SK-N-SH (cell line): ENCODE results near the gene SNCAIP.

Experiments
- POLR2AphosphoS5 ChIP-seq: IDR thresholded peaks from 2 replicates; pipeline ENCODE4 v1.6.1; 2012; ENCODE audit warnings: low read depth, low read length
- RCOR1 ChIP-seq: fragments of 150-350 bp; IDR thresholded peaks from 2 replicates; pipeline ENCODE4 v1.6.1; 2017; ENCODE audit warnings: antibody characterized with exemption, low read length
- SIN3A ChIP-seq: IDR thresholded peaks from 2 replicates; pipeline ENCODE4 v1.6.1; 2012; ENCODE audit warnings: low read depth, mild to moderate bottlenecking, low read length, moderate library complexity, borderline replicate concordance
- TCF12 ChIP-seq: IDR thresholded peaks from 2 replicates; pipeline ENCODE4 v1.4.0; 2012
- TF ChIP-seq, protein P1 (sequence below): IDR thresholded peaks from 2 replicates; pipeline ENCODE4 v1.6.1; 2012; ENCODE audit warnings: mild to moderate bottlenecking, low read depth, low read length, moderate library complexity
- TF ChIP-seq, protein P2 (sequence below): fragments of 200-600 bp; sonication (generic); IDR thresholded peaks from 2 replicates; pipeline ENCODE4 v1.6.1; 2017; ENCODE audit warnings: antibody characterized with exemption, mild to moderate bottlenecking, moderate library complexity

DNA sequence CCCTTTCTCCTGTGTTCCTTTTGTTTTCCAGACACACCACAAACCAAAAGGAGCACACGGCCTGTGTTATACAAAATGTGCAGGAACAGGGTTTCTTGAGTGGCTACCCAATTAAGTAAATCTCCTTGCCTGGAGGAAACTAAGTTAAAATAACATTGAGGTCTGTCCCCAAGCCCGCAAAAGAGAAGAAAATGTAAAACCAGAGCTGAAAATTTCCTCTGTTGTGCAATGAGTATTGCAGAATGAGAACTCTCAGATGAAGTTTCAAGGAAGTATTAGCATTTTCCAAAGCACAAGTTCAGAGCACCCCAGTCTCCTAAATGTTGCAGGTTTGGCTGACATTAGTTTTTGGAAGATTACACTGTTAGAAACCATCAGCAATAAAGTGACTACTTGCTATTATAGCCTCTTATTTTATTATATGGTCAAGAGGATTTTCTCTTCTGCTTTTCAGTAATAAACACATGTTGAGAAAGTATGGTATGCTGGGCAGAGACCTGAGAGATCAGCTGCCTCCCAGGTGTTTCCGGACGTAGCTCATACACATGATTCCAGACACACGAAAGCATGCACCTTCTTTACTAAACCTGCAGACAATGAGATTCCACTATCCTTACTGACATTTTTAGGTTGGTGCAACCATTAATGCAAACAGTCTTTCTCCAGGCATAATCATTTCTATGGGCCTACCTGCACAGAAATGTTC lies 161.3 kb downstream of the SNCAIP start:
- TF ChIP-seq SIN3A (no peak), TCF12 (no peak), POLR2AphosphoS5 (no peak), RCOR1 (no peak)
- TF ChIP-seq, protein P1, sequence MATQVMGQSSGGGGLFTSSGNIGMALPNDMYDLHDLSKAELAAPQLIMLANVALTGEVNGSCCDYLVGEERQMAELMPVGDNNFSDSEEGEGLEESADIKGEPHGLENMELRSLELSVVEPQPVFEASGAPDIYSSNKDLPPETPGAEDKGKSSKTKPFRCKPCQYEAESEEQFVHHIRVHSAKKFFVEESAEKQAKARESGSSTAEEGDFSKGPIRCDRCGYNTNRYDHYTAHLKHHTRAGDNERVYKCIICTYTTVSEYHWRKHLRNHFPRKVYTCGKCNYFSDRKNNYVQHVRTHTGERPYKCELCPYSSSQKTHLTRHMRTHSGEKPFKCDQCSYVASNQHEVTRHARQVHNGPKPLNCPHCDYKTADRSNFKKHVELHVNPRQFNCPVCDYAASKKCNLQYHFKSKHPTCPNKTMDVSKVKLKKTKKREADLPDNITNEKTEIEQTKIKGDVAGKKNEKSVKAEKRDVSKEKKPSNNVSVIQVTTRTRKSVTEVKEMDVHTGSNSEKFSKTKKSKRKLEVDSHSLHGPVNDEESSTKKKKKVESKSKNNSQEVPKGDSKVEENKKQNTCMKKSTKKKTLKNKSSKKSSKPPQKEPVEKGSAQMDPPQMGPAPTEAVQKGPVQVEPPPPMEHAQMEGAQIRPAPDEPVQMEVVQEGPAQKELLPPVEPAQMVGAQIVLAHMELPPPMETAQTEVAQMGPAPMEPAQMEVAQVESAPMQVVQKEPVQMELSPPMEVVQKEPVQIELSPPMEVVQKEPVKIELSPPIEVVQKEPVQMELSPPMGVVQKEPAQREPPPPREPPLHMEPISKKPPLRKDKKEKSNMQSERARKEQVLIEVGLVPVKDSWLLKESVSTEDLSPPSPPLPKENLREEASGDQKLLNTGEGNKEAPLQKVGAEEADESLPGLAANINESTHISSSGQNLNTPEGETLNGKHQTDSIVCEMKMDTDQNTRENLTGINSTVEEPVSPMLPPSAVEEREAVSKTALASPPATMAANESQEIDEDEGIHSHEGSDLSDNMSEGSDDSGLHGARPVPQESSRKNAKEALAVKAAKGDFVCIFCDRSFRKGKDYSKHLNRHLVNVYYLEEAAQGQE: no peak
- TF ChIP-seq, protein P2, sequence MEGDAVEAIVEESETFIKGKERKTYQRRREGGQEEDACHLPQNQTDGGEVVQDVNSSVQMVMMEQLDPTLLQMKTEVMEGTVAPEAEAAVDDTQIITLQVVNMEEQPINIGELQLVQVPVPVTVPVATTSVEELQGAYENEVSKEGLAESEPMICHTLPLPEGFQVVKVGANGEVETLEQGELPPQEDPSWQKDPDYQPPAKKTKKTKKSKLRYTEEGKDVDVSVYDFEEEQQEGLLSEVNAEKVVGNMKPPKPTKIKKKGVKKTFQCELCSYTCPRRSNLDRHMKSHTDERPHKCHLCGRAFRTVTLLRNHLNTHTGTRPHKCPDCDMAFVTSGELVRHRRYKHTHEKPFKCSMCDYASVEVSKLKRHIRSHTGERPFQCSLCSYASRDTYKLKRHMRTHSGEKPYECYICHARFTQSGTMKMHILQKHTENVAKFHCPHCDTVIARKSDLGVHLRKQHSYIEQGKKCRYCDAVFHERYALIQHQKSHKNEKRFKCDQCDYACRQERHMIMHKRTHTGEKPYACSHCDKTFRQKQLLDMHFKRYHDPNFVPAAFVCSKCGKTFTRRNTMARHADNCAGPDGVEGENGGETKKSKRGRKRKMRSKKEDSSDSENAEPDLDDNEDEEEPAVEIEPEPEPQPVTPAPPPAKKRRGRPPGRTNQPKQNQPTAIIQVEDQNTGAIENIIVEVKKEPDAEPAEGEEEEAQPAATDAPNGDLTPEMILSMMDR: no peak
